GM18505 (cell line): ENCODE results near the gene PRICKLE3.

Experiments
- ATAC-seq: cut with Tn5 transposase; IDR thresholded peaks from one replicate; pipeline ENCODE4 v1.9.1; 2021; ENCODE audit not compliant: unreplicated experiment
- POLR2A ChIP-seq: IDR thresholded peaks from 4 replicates; pipeline ENCODE4 v1.6.1; 2011; ENCODE audit warnings: borderline replicate concordance; ENCODE audit not compliant: insufficient read depth, insufficient read length; ENCODE audit errors: extremely low read depth

The PRICKLE3 gene

GRCh38 chrX:49202022-49202421 is 15.8 kb upstream of the PRICKLE3 start:
- TF ChIP-seq POLR2A: no peak

DNA sequence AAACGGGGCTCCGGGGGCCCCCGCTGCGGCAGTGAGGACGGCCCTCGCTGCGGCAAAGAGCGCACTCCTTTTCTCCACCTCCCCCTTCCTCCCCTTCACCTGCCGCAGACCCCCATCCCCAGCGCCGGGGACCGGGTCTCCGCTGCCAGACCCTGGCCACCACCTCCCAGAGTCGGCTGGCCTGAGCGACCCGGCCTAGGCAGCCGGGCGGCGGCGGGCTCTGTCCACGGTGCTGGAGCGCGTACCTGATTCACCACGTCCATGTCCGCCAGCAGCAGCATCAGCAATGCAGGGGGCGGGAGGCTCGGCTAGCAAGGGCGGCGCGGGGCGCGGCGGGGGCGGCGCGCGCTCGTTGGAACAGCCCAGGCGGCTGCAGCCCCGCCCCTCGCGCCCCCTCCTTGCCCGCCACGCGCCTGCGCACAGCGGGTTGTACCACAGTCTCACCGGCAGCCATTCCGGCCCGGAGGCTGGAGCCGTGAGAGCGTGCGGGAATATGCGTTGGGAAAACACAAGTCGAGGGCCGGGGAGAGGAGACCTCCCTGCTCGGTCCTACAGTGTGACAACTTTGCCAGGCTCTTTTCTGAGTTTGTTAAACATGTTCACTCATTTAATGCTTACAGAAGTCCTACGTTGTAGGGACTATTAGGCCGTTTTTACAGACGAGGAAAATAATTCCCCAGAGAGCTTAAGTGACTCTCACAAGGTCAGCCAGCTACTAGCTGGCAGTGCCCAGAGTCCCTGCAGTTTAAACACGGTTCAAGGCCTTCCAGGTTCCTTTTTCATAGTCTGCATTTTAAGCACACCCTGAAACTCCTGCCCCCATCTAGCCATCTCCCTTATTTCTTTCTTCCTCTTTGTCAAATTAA is 14.0 kb upstream of the PRICKLE3 start, which contains the start of gene SYP:
Gene SYP, minus strand, starts transcription at position 288 of the 866 bp plus-strand sequence. Its CDS starts 7 bp downstream, at position 281.
- peak; percentile 92 for TF ChIP-seq POLR2A

More at GRCh38 chrX:49202022-49202421, 15.8 kb upstream of the PRICKLE3 start:
- ATAC-seq: no peak

DNA sequence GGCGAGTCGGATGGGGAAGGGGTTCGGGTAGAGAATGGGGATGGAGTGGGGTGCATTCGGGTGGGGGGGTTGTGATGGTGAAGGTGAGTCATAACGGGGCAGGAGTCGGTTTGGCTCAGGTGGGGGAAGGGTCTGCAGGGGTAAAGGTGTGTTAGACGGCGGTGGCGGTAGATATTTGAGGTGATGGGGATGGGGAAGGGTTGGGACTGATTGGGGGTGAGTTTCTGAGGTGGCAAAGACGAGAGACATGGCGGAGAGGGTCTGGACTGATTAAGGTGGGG is 13.1 kb upstream of the PRICKLE3 start:
- ATAC-seq: no peak
- TF ChIP-seq POLR2A: no peak

More for the DNA sequence above, 14.0 kb upstream of the PRICKLE3 start, which contains the start of gene SYP:
- peak; percentile 90 for ATAC-seq

- TF ChIP-seq POLR2A: no peak
- ATAC-seq: no peak
Observed at GRCh38 chrX:49198540-49199314, 12.6 kb upstream of the PRICKLE3 start.

DNA sequence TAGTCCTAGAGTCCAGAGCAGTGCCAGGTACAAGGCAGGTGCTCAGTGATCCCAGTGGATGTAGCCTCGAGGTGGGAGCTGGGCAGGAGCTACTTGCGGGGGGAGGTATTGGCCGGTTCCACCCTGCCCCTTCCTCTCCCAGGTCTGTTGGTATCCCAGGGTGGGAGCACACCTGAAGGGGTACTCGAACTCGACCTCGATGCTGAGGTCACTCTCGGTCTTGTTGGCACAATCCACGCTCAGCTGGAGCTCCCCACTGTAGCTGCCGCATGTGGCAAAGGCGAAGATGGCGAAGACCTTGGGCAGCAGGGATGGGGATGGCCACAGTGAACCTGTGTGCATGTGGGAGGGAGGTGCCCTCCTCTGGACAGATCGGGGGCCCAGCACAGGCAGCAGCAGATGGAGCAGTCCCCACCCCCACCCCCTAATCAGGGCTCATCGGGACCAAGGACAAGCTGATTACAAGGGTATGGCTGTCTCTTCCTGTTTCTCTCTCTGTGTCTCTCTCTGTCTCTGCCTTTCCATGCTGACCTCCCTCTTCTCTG is 11.4 kb upstream of the PRICKLE3 start:
- no peak for ATAC-seq
- TF ChIP-seq POLR2A: no peak

- ATAC-seq: no peak
- TF ChIP-seq POLR2A: no peak
Observed at GRCh38 chrX:49193542-49193964, 7.4 kb upstream of the PRICKLE3 start.

- no peak for TF ChIP-seq POLR2A
- ATAC-seq: no peak
Observed at GRCh38 chrX:49192722-49193328, 6.7 kb upstream of the PRICKLE3 start.

GRCh38 chrX:49191574-49192011 is 5.4 kb upstream of the PRICKLE3 start:
- TF ChIP-seq POLR2A: no peak
- peak; percentile 21 for ATAC-seq

DNA sequence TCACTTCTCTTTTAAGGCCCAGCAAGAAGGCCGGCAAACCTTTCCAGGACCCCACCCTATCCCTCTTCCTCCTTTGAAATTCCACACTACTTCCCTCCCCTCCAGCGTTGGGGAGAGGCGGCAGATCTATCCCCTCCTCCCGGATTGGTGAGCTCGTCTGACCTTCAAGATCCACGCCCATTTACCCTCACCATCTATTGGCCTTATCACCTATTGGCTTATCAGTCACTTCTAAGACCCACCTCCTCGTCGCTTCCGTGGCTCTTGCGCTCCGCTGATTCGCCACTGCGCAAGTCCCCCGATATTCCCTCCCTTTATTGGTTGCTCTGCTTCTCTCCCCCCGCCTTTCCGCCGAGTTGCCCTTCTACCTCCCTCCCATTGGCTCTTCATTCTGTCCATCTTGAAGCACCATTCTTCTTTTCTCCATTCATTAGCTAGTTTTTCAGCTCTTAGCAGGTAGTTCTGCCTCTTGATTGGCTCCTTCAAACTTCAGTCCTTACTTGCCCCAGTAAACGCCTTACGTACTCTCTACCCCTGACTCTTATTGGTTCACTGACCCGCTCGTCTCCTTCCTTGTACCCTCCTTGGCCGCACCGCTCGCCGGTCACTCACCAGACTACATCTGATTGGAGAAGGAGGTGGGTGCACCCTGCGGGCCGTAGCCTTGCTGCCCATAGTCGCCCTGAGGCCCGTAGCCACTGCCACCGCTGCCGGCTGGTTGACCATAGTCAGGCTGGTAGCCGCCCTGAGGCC is 4.8 kb upstream of the PRICKLE3 start:
- peak; percentile 79 for ATAC-seq
- peak; percentile 76 for TF ChIP-seq POLR2A

- TF ChIP-seq POLR2A: no peak
Observed at GRCh38 chrX:49189606-49190005, 3.4 kb upstream of the PRICKLE3 start.

DNA sequence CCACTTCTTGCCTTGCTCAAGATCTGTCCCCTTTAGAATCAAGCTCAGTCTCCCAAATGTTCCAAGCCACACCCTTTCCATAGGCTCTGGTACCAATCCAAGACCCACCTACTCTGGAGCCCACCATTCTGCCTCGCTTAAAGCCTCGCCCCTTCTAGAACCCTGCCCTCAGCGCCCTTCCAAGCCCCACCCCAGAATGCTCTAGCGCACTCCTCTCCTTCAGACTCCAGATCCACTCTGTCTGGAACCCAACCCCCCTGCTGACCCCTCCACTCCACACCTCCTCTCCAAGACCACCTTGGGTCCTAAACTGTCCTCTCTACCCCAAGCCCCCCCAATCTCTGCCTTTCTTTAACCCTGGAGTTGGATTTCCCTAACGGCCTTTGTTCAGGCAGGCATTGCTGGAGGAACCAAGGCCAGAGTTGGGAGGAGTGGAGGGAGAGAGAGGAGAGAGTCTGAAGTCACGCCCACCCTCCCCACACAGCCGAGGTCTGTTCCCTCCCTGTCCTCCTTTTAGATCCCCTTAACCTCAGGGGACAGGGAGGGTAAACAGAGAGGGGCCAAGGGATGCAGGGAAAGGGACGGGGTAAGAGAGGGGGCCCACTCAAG is 2.4 kb upstream of the PRICKLE3 start:
- TF ChIP-seq POLR2A: no peak
- ATAC-seq: no peak

More at GRCh38 chrX:49189606-49190005, 3.4 kb upstream of the PRICKLE3 start:
- ATAC-seq: no peak

- no peak for TF ChIP-seq POLR2A
- ATAC-seq: no peak
Observed at GRCh38 chrX:49187526-49187925, 1.4 kb upstream of the PRICKLE3 start.
